WTC11 (cell line): ENCODE measurements around the gene ASTN1.

ENCODE experiments used
- CTCF ChIP-seq: fragments of 200-600 bp; IDR thresholded peaks from 2 replicates; pipeline ENCODE4 v1.8.0; 2022; ENCODE audit warnings: antibody characterized with exemption
- IRF2 ChIP-seq: sonication (generic); formaldehyde crosslinking; IDR thresholded peaks from 2 replicates; pipeline ENCODE4 v1.8.0; 2022; ENCODE audit warnings: low read depth, missing genetic modification reagents, borderline replicate concordance
- SMAD4 ChIP-seq: sonication (generic); formaldehyde crosslinking; IDR thresholded peaks from 2 replicates; pipeline ENCODE4 v1.8.0; 2022; ENCODE audit warnings: mild to moderate bottlenecking, missing genetic modification reagents
- TCF7 ChIP-seq: sonication (generic); formaldehyde crosslinking; IDR thresholded peaks from 2 replicates; pipeline ENCODE4 v1.8.0; 2022; ENCODE audit warnings: mild to moderate bottlenecking, low read depth, missing genetic modification reagents, moderate library complexity
- USF1 ChIP-seq: sonication (generic); formaldehyde crosslinking; IDR thresholded peaks from 2 replicates; pipeline ENCODE4 v1.8.0; 2022; ENCODE audit warnings: mild to moderate bottlenecking, missing genetic modification reagents
- USF2 ChIP-seq: sonication (generic); formaldehyde crosslinking; IDR thresholded peaks from 2 replicates; pipeline ENCODE4 v1.8.1; 2023; ENCODE audit warnings: mild to moderate bottlenecking, missing genetic modification reagents, moderate library complexity
- ZNF121 ChIP-seq: sonication (generic); formaldehyde crosslinking; IDR thresholded peaks from 2 replicates; pipeline ENCODE4 v1.8.0; 2023; ENCODE audit warnings: missing genetic modification reagents
- ZNF423 ChIP-seq: fragments of 250-450 bp; sonication (Bioruptor Pico); IDR thresholded peaks from 2 replicates; pipeline ENCODE4 v2.1.2; 2022; ENCODE audit warnings: mild to moderate bottlenecking, moderate library complexity
- TF ChIP-seq, protein P1 (sequence below): sonication (generic); formaldehyde crosslinking; IDR thresholded peaks from 2 replicates; pipeline ENCODE4 v1.8.1; 2022; ENCODE audit warnings: low read depth, missing genetic modification reagents, borderline replicate concordance
- TF ChIP-seq, protein P2 (sequence below): sonication (generic); formaldehyde crosslinking; IDR thresholded peaks from 2 replicates; pipeline ENCODE4 v1.8.0; 2022; ENCODE audit warnings: mild to moderate bottlenecking, missing genetic modification reagents
- TF ChIP-seq, protein P3 (sequence below): sonication (generic); formaldehyde crosslinking; conservative IDR thresholded peaks from 2 replicates; pipeline ENCODE4 v1.8.1; 2022; ENCODE audit warnings: mild to moderate bottlenecking, missing genetic modification reagents
- TF ChIP-seq, protein P4 (sequence below): sonication (generic); formaldehyde crosslinking; IDR thresholded peaks from 2 replicates; pipeline ENCODE4 v1.8.1; 2022; ENCODE audit warnings: mild to moderate bottlenecking, missing genetic modification reagents, moderate library complexity, borderline replicate concordance
- TF ChIP-seq, protein P5 (sequence below): sonication (generic); formaldehyde crosslinking; IDR thresholded peaks from 2 replicates; pipeline ENCODE4 v1.8.0; 2022; ENCODE audit warnings: mild to moderate bottlenecking, missing genetic modification reagents

DNA sequence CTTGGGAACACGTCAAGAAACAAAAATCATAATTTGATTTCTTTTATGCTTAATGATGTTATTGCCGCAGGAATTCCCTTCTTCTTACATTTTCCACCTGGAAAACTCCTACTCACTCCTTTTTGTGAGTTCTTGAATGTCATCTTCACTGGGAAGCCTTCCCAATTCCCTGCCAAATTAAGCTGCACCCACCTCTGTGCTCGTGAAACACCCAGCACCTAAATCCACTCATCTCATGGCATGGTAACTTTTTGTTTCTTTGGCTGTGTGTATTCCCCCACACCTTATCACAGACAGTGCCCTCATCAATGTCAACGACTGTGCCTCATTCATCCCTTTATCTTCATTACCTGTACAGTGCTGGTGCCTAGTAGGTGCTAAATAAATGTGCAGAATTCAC, 45.6 kb downstream of the ASTN1 start:
- TF ChIP-seq ZNF423 (CRISPR knock-in tag) (no peak), CTCF (no peak), IRF2 (CRISPR knock-in tag) (no peak), TCF7 (CRISPR knock-in tag) (no peak), SMAD4 (CRISPR knock-in tag) (no peak), USF2 (CRISPR knock-in tag) (no peak), USF1 (CRISPR knock-in tag) (no peak), ZNF121 (no peak)
- TF ChIP-seq, protein P1, sequence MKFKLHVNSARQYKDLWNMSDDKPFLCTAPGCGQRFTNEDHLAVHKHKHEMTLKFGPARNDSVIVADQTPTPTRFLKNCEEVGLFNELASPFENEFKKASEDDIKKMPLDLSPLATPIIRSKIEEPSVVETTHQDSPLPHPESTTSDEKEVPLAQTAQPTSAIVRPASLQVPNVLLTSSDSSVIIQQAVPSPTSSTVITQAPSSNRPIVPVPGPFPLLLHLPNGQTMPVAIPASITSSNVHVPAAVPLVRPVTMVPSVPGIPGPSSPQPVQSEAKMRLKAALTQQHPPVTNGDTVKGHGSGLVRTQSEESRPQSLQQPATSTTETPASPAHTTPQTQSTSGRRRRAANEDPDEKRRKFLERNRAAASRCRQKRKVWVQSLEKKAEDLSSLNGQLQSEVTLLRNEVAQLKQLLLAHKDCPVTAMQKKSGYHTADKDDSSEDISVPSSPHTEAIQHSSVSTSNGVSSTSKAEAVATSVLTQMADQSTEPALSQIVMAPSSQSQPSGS (CRISPR knock-in tag) = no peak
- TF ChIP-seq, protein P2, sequence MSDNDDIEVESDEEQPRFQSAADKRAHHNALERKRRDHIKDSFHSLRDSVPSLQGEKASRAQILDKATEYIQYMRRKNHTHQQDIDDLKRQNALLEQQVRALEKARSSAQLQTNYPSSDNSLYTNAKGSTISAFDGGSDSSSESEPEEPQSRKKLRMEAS = no peak
- TF ChIP-seq, protein P3, sequence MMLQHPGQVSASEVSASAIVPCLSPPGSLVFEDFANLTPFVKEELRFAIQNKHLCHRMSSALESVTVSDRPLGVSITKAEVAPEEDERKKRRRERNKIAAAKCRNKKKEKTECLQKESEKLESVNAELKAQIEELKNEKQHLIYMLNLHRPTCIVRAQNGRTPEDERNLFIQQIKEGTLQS (CRISPR knock-in tag) = no peak
- TF ChIP-seq, protein P4, sequence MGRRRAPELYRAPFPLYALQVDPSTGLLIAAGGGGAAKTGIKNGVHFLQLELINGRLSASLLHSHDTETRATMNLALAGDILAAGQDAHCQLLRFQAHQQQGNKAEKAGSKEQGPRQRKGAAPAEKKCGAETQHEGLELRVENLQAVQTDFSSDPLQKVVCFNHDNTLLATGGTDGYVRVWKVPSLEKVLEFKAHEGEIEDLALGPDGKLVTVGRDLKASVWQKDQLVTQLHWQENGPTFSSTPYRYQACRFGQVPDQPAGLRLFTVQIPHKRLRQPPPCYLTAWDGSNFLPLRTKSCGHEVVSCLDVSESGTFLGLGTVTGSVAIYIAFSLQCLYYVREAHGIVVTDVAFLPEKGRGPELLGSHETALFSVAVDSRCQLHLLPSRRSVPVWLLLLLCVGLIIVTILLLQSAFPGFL (CRISPR knock-in tag) = no peak
- TF ChIP-seq, protein P5, sequence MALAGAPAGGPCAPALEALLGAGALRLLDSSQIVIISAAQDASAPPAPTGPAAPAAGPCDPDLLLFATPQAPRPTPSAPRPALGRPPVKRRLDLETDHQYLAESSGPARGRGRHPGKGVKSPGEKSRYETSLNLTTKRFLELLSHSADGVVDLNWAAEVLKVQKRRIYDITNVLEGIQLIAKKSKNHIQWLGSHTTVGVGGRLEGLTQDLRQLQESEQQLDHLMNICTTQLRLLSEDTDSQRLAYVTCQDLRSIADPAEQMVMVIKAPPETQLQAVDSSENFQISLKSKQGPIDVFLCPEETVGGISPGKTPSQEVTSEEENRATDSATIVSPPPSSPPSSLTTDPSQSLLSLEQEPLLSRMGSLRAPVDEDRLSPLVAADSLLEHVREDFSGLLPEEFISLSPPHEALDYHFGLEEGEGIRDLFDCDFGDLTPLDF (CRISPR knock-in tag) = no peak
